DLD1 (cell line): Measurements from ENCODE around the gene HK3.
"Not testable (repeated sequence)": the region's sequence is repeated elsewhere in the genome, so short reads cannot be mapped to it uniquely, and the experiment has no call there.

Experiments used
- in situ Hi-C: cut with HindIII; loops from 2 replicates; pipeline ENCODE4 v1.10.0; 2017; ENCODE audit warnings: low sequenced_read_pairs

HK3 gene

DNA sequence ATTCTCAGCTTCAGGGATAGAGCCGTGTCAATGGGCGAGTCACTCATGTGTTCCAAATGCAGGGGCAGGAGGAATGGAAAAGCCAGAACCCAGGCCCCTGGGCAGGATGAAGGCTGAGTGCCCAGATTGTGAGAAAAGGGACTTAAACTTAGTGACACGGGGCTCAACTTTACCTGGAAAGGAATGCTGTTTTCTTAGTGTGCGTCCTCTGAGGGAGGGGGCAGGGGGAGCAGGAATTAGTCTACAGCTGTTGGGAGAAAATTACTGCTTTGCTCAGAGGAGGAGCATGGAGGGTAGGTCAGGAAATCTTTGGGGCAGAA lies 14.6 kb downstream of the HK3 start:
- in situ Hi-C loops: no loop called here

DNA sequence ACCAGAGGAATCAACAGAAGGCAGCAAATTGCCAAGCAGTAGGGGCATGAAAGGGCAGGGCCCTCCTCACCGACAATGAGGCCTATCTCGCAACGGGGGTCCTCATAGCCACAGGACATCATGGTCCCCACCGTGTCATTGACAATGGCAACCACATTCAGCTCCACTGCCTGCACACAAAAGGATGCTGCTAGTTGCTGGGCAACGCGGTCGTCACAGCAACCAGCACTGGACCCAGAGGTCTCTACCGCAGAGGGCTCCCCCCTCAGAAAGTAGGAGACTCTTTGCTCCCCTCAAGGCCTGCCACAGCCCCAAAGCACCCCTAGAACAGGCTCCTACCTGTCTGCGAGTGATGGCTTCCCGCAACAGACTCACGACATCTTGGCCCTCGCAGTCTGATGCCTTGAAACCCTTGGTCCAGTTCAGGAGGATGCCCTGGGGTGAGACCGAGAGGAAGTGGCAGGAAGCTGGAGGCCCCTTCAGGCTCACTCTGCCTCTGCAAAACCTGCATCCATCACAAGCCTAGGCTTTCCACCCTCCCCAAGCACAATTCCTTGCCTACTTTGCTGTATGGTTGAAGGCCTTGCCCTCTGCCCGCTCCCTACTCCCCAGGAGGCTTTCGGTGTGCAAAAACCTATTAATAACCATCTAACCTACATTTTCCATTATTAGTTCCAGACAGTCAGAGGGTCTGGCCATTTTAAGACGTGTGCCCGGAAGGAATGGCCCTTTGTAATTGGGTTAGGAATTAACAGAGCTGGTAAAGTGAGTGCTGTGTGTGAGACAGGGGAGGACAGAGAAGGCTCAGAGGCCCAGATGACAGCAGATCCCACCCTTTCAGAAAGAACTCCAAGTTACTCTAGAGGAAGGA lies 15.2 kb downstream of the HK3 start:
- in situ Hi-C loops: no loop called here

GRCh38 chr5:176882567-176882903 lies 16.6 kb downstream of the HK3 start:
- in situ Hi-C loops: no loop called here

GRCh38 chr5:176881816-176882566 lies 17.2 kb downstream of the HK3 start:
- in situ Hi-C loops: no loop called here

- in situ Hi-C loops: no loop called here
Measured at GRCh38 chr5:176881021-176881749, 18.0 kb downstream of the HK3 start.

DNA sequence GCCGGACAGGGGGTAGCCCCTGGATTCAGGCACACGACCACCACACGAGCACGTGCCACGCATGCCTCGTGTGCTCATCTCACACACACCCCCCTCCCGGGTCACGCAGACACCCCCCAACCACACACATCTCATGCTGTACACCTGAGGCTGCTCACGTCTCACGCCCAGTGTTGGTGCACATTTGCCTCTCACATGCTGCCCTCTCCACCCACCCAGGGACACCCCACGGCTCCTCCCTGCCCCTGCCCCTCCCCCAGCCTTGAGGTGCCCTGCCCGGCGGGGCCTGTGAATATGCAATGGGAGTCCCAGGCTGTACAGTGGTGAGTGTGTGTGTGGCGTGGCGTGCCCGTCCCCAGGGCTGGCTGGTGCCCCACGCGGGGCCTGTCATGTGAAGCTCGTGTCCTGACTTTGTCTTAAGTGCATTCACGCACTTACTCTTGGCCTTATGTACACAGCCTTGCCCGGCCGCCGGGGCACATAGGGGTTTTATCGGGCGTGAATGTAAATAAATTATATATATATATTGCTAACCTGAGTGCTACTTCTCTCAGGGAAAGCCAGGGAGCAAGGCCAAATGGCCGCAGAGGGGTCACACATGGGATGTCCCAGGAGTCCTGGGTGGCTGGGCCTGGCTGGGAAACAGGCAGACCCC lies 18.7 kb downstream of the HK3 start:
- in situ Hi-C loops: no loop called here

- in situ Hi-C loops: no loop called here
Measured at GRCh38 chr5:176879663-176880361, 19.3 kb downstream of the HK3 start.

GRCh38 chr5:176878906-176879662 lies 20.1 kb downstream of the HK3 start:
- in situ Hi-C loops: no loop called here

DNA sequence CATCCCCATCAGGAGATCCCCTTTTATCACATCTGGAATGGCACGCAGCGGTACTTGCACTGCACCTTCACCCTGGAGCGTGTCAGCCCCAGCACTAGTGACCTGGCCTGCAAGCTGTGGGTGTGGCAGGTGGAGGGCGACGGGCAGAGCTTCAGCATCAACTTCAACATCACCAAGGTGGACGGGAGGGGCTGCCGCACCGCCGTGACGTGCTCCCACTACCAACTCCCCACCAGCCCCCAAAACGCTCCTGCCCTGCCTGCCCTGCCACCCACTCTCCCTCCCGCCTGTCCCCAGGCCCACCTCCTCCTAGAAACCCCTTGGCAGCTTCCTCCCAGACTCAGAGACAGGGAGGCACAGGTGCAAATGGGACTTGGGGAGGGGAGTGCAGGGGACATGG lies 20.7 kb downstream of the HK3 start:
- in situ Hi-C loops: no loop called here

- in situ Hi-C loops: no loop called here
Measured at GRCh38 chr5:176877793-176878331, 21.3 kb downstream of the HK3 start.

DNA sequence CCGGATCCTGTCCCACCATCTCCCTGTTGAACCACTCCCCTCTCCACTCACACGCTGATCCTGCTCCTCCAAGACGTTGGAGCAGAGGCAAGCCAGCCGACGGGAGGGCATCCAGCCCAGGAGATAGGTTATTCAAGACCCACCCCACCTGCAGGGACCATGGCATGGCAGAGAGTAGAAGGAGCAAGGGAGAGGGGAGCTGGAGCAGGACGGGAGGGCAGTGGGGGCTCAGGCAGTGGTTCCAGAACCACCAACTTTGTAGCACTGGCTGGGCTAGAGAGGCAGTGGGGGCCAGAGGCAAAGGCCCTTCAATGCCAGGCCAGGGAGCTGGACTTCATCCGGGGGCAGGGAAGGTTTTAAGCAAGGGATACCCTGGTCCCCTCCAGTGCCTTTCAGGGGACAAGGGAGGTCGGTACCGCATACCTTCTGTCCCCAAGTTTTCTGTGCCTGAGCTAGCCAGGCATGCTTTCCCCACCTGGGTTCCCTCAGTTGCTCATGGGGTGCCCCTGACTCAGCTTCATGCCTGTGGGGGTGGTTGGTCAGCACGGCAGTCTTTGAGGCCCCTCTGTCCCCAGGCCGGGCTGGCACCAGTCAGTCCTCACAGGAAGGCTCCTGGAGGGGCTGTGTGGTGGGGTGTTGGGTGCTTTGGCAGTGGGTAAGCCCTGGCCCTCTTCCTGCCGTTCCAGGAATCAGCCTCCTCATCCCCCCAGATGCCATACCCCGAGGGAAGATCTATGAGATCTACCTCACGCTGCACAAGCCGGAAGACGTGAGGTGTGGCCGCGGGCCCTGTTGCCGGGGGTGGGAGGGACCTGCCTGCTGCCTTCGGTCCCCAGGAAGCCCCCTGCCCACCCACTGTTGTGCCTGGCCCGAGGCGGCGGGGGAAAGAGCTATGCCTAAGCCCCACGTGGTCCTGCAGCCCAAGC lies 22.4 kb downstream of the HK3 start:
- in situ Hi-C loops: no loop called here

- in situ Hi-C loops: no loop called here
Measured at GRCh38 chr5:176875783-176876505, 23.2 kb downstream of the HK3 start.

- in situ Hi-C loops: no loop called here
Measured at GRCh38 chr5:176875014-176875550, 24.1 kb downstream of the HK3 start.

GRCh38 chr5:176874198-176874780 lies 24.9 kb downstream of the HK3 start:
- in situ Hi-C loops: no loop called here

- in situ Hi-C loops: no loop called here
Measured at GRCh38 chr5:176873541-176874172, 25.5 kb downstream of the HK3 start.

GRCh38 chr5:176873011-176873410 lies 26.1 kb downstream of the HK3 start:
- in situ Hi-C loops: not testable (repeated sequence)

DNA sequence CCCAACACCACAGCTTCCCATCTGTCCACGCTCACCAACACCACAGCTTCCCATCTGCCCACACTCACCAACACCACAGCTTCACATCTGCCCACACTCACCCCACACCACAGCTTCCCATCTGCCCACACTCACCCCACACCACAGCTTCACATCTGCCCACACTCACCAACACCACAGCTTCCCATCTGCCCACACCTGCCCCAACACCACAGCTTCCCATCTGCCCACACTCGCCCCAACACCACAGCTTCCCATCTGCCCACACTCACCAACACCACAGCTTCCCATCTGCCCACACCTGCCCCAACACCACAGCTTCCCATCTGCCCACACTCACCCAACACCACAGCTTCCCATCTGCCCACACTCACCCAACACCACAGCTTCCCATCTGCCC lies 26.6 kb downstream of the HK3 start:
- in situ Hi-C loops: not testable (repeated sequence)
